Activated CD4-positive, alpha-beta T cell treated with anti-CD3 and anti-CD28 coated beads for 1 hour (primary cell): Measurements from ENCODE around the gene PACRG.
"Not testable (repeated sequence)": the region's sequence is repeated elsewhere in the genome, so short reads cannot be mapped to it uniquely, and the experiment has no call there.

Experiments
- DNase-seq: peaks from one replicate; pipeline ENCODE4 v3.0.0-alpha.2; 2020

Gene PACRG

GRCh38 chr6:163301726-163302635, 574.2 kb downstream of the PACRG start:
- DNase-seq: no peak

- DNase-seq: no peak
Measured at GRCh38 chr6:163302747-163303146, 575.0 kb downstream of the PACRG start.

GRCh38 chr6:163306000-163306399, 578.2 kb downstream of the PACRG start:
- no peak for DNase-seq

GRCh38 chr6:163308629-163309440, 581.1 kb downstream of the PACRG start:
- DNase-seq: no peak

- no peak for DNase-seq
Measured at GRCh38 chr6:163309491-163310026, 581.8 kb downstream of the PACRG start.

- no peak for DNase-seq
Measured at GRCh38 chr6:163310096-163310972, 582.6 kb downstream of the PACRG start.

GRCh38 chr6:163310973-163311383, 583.2 kb downstream of the PACRG start:
- DNase-seq: no peak

GRCh38 chr6:163311830-163312229, 584.1 kb downstream of the PACRG start:
- no peak for DNase-seq

- DNase-seq: no peak
Measured at GRCh38 chr6:163313566-163313965, 585.8 kb downstream of the PACRG start.

GRCh38 chr6:163313981-163314380, 586.2 kb downstream of the PACRG start:
- DNase-seq: no peak

- DNase-seq: no peak
Measured at GRCh38 chr6:163314791-163315470, 587.2 kb downstream of the PACRG start.

- DNase-seq: not testable (repeated sequence)
Measured at GRCh38 chr6:163316866-163317495, 589.2 kb downstream of the PACRG start.

GRCh38 chr6:163318071-163318786, 590.5 kb downstream of the PACRG start:
- DNase-seq: no peak

- no peak for DNase-seq
Measured at GRCh38 chr6:163319609-163320366, 592.0 kb downstream of the PACRG start.

GRCh38 chr6:163320402-163320801, 592.6 kb downstream of the PACRG start:
- no peak for DNase-seq

GRCh38 chr6:163320804-163321203, 593.0 kb downstream of the PACRG start:
- no peak for DNase-seq

GRCh38 chr6:163321717-163322116, 593.9 kb downstream of the PACRG start:
- no peak for DNase-seq

GRCh38 chr6:163323274-163323673, 595.5 kb downstream of the PACRG start:
- no peak for DNase-seq

GRCh38 chr6:163323705-163324104, 595.9 kb downstream of the PACRG start:
- no peak for DNase-seq

GRCh38 chr6:163324326-163324687, 596.5 kb downstream of the PACRG start:
- DNase-seq: no peak
